Measurements from ENCODE around the gene DNAAF8.
A peak's percentile ranks its signal among the peaks of the same experiment; 100 is the strongest.

The DNAAF8 gene

GRCh38 chr16:4734063-4734729 is at the start of gene DNAAF8, which contains the start of gene ANKS3:
TSS of gene DNAAF8 (plus strand) at chr16:4734537. CDS start at chr16:4736515, 1,978 bp downstream.
TSS of gene ANKS3 (minus strand) at chr16:4734271. CDS start at chr16:4730149, 4,122 bp downstream.
- DNase-seq (ENCODE audit: low read depth): peak; percentile 74

- DNase-seq (ENCODE audit: low read depth): no peak
These were observed 49.6 kb upstream of the DNAAF8 start for GRCh38 chr16:4684763-4685162.

GRCh38 chr16:4685292-4685691 is 49.0 kb upstream of the DNAAF8 start:
- DNase-seq (ENCODE audit: low read depth): no peak

- no peak for DNase-seq (ENCODE audit: low read depth)
These were observed 48.4 kb upstream of the DNAAF8 start for GRCh38 chr16:4685776-4686496.

GRCh38 chr16:4686497-4687210 is 47.7 kb upstream of the DNAAF8 start:
- DNase-seq (ENCODE audit: low read depth): no peak

GRCh38 chr16:4687416-4687815 is 46.9 kb upstream of the DNAAF8 start:
- no peak for DNase-seq (ENCODE audit: low read depth)

GRCh38 chr16:4687946-4688673 is 46.2 kb upstream of the DNAAF8 start:
- DNase-seq (ENCODE audit: low read depth): no peak

- DNase-seq (ENCODE audit: low read depth): no peak
These were observed 45.7 kb upstream of the DNAAF8 start for GRCh38 chr16:4688674-4689045.

GRCh38 chr16:4689091-4689671 is 45.2 kb upstream of the DNAAF8 start:
- no peak for DNase-seq (ENCODE audit: low read depth)

- DNase-seq (ENCODE audit: low read depth): no peak
These were observed 44.3 kb upstream of the DNAAF8 start for GRCh38 chr16:4689864-4690704.

- DNase-seq (ENCODE audit: low read depth): no peak
These were observed 43.2 kb upstream of the DNAAF8 start for GRCh38 chr16:4690946-4691665.

GRCh38 chr16:4691666-4692412 is 42.5 kb upstream of the DNAAF8 start:
- DNase-seq (ENCODE audit: low read depth): no peak

- no peak for DNase-seq (ENCODE audit: low read depth)
These were observed 41.7 kb upstream of the DNAAF8 start for GRCh38 chr16:4692460-4693295.

GRCh38 chr16:4693296-4693955 is 40.9 kb upstream of the DNAAF8 start, which contains the start of gene NUDT16L1:
TSS of gene NUDT16L1 (plus strand) at chr16:4693562. CDS start at chr16:4693727, 165 bp downstream.
- DNase-seq (ENCODE audit: low read depth): peak; percentile 63

- DNase-seq (ENCODE audit: low read depth): no peak
These were observed 40.2 kb upstream of the DNAAF8 start for GRCh38 chr16:4693956-4694641.

GRCh38 chr16:4694642-4695451 is 39.5 kb upstream of the DNAAF8 start:
- DNase-seq (ENCODE audit: low read depth): no peak
